Measurements from ENCODE around the gene RNF223.

DNA sequence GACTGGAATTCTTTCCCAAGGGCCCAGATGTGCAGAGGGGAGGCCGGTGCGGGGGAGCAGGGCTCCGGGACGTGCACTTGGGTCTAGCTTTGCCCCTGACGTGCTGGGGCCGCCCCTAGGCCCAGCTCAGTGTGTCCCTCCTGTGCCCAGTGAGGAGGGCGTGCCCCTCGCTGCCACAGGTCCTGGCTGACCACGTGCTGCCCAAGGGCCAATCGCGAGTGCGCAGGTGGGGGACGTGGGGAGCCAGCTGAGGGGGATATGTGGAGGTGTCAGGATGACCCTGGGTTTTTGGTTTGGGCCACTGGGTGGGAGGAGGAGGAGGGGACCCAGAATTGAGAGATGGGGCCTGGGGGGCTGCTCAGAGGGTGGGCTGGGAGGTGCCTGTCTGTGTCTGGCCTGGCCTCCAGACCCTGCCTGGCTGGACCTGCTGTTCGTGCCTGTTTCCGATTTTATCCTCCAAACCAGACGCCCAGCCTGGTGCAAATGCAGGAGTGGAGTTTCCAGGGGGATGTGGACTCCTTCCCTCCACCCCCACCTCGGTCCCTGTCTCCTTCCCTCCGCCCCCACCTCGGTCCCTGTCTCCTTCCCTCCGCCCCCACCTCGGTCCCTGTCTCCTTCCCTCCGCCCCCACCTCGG is 6.1 kb upstream of the RNF223 start:
- TF ChIP-seq, protein P1, sequence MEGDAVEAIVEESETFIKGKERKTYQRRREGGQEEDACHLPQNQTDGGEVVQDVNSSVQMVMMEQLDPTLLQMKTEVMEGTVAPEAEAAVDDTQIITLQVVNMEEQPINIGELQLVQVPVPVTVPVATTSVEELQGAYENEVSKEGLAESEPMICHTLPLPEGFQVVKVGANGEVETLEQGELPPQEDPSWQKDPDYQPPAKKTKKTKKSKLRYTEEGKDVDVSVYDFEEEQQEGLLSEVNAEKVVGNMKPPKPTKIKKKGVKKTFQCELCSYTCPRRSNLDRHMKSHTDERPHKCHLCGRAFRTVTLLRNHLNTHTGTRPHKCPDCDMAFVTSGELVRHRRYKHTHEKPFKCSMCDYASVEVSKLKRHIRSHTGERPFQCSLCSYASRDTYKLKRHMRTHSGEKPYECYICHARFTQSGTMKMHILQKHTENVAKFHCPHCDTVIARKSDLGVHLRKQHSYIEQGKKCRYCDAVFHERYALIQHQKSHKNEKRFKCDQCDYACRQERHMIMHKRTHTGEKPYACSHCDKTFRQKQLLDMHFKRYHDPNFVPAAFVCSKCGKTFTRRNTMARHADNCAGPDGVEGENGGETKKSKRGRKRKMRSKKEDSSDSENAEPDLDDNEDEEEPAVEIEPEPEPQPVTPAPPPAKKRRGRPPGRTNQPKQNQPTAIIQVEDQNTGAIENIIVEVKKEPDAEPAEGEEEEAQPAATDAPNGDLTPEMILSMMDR (IDR thresholded peaks at IDR 0.05; ENCODE audit: control extremely low read depth in 1 of 3, insufficient read depth in 1 of 3, low read depth in 1 of 3, low read length in 3 of 3) = no peak
- no peak for TF ChIP-seq JUND (IDR thresholded peaks at IDR 0.05; ENCODE audit: low read length)
- no peak for TF ChIP-seq EZH2 (IDR thresholded peaks at IDR 0.05; ENCODE audit: low read depth, low read length, severe bottlenecking)
- TF ChIP-seq, protein P2, sequence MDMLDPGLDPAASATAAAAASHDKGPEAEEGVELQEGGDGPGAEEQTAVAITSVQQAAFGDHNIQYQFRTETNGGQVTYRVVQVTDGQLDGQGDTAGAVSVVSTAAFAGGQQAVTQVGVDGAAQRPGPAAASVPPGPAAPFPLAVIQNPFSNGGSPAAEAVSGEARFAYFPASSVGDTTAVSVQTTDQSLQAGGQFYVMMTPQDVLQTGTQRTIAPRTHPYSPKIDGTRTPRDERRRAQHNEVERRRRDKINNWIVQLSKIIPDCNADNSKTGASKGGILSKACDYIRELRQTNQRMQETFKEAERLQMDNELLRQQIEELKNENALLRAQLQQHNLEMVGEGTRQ (IDR thresholded peaks at IDR 0.05; ENCODE audit: low read length) = peak; percentile 93
- TF ChIP-seq, protein P3, sequence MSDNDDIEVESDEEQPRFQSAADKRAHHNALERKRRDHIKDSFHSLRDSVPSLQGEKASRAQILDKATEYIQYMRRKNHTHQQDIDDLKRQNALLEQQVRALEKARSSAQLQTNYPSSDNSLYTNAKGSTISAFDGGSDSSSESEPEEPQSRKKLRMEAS (IDR thresholded peaks at IDR 0.05) = peak; percentile 80
- no peak for TF ChIP-seq PHF8 (conservative IDR thresholded peaks at IDR 0.05; ENCODE audit: low read depth, low read length)
- no peak for TF ChIP-seq KDM5A (IDR thresholded peaks at IDR 0.05; ENCODE audit: low read length)
- TF ChIP-seq TAF1 (IDR thresholded peaks at IDR 0.05; ENCODE audit: low read depth, low read length) = 0 out of 2 replicates have a peak, but pooled peaks have one; percentile 27

Data from H1 (cell line).